Left lung (tissue), 10 donors: ENCODE measurements around the gene FRMD4A. TPM values are rescaled to one million over a fixed set of nuclear protein-coding genes. Genes with fewer than 3 reads are reported as not detected.
"Not testable (repeated sequence)": the region's sequence is repeated elsewhere in the genome, so short reads cannot be mapped to it uniquely, and the experiment has no call there.

Experiments
- ATAC-seq: fragments of 200-7000 bp; cut with Tn5 transposase; one replicate; pipeline ENCODE4 v1.9.1; 2020; ENCODE audit warnings: moderate library complexity
- DNase-seq, 4 donors: peaks; one replicate each; pipeline ENCODE4 v3.0.0-alpha.2; 2013 to 2020
- H3K27ac ChIP-seq, 2 donors: fragments of 200-600 bp; sonication (generic) in 1 of 2; one replicate each; pipeline versions ENCODE4 v1.5.0 to v1.8.0; 2020 to 2021
- H3K27me3 ChIP-seq, 2 donors: fragments of 200-600 bp; sonication (generic) in 1 of 2; one replicate each; pipeline versions ENCODE4 v1.5.0 to v1.8.0; 2020 to 2021
- H3K36me3 ChIP-seq, 2 donors: fragments of 200-600 bp; sonication (generic) in 1 of 2; one replicate each; pipeline versions ENCODE4 v1.5.0 to v1.8.0; 2020 to 2021
- H3K4me1 ChIP-seq, 2 donors: fragments of 200-600 bp; one replicate each; pipeline ENCODE4 v1.8.0; 2021
- H3K4me3 ChIP-seq, 2 donors: fragments of 200-600 bp; sonication (generic) in 1 of 2; one replicate each; pipeline versions ENCODE4 v1.5.0 to v1.8.0; 2020 to 2021; ENCODE audit warnings: mild to moderate bottlenecking in 1 of 2
- H3K9me3 ChIP-seq, 2 donors: fragments of 200-600 bp; sonication (generic) in 1 of 2; one replicate each; pipeline versions ENCODE4 v1.5.0 to v1.8.0; 2020 to 2021
- intact Hi-C, 2 donors: fragments of 100-400 bp; cut with DNase I; formaldehyde crosslinking; loops; one replicate each; pipeline versions ENCODE4 v1.11.2 to v1.14.2; 2022
- polyA plus RNA-seq, 6 donors: library from polyadenylated mRNA; unstranded; fragments of 120-200 nt; gene quantifications; one replicate each; pipeline ENCODE4 v1.2.1, GENCODE V29; 2013; ENCODE audit not compliant: insufficient read length in 6 of 6
- total RNA-seq, 2 donors: library from RNA; stranded (reverse); fragmentation: NEBNext Ultra II Directional; extraction: Animal tissue kit (Norgen Biotek cat#: 25700); gene quantifications; one replicate each; pipeline ENCODE4 v1.2.1, GENCODE V29; 2021
- TF ChIP-seq, protein P1 (sequence below), 2 donors: fragments of 200-600 bp; sonication (generic) in 1 of 2; IDR thresholded peaks; one replicate each; pipeline versions ENCODE4 v1.5.0 to v1.8.0; 2021; ENCODE audit warnings: antibody characterized with exemption in 2 of 2
- donor health status: DM: no; HTN: yes; CAD: no.
- donor health status: DM: no; HTN: no; CAD: no.

Gene FRMD4A
- total and polyA plus RNA-seq, 8 donors: 33.9 to 62.8 (median 57.0) TPM

DNA sequence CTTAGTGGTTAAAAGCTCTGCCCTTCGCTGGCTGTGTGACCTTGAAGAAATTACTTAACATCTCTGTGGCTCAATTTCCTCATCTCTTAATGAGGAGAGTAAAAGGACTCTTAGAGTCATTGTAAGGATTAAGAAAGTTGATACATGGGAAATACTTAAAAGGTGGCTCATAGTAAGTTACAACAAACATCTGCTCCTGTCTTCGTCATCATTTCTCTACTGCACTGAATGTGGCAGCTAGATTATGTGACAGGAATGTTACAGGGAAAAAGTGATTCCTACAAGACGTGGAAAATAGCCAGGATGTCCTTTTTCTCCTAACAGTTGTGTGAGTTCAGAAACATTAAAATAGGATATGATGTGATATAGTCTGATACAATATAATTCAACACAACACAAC is 184.7 kb downstream of the FRMD4A start:
- Histone ChIP-seq H3K36me3 (no peaks in the 10 kb centered on the region), H3K9me3 (no peaks in the 10 kb centered on the region), H3K4me3 (no peak overlapping the region), H3K4me1 (no peaks in the 10 kb centered on the region), H3K27ac (no peak overlapping the region), H3K27me3 (peaks cover 0 to 8% of the 10 kb centered on the region in 2 donors)
- intact Hi-C loops: no loop called here
- ATAC-seq: no peak
- no peak for DNase-seq
- TF ChIP-seq, protein P1, sequence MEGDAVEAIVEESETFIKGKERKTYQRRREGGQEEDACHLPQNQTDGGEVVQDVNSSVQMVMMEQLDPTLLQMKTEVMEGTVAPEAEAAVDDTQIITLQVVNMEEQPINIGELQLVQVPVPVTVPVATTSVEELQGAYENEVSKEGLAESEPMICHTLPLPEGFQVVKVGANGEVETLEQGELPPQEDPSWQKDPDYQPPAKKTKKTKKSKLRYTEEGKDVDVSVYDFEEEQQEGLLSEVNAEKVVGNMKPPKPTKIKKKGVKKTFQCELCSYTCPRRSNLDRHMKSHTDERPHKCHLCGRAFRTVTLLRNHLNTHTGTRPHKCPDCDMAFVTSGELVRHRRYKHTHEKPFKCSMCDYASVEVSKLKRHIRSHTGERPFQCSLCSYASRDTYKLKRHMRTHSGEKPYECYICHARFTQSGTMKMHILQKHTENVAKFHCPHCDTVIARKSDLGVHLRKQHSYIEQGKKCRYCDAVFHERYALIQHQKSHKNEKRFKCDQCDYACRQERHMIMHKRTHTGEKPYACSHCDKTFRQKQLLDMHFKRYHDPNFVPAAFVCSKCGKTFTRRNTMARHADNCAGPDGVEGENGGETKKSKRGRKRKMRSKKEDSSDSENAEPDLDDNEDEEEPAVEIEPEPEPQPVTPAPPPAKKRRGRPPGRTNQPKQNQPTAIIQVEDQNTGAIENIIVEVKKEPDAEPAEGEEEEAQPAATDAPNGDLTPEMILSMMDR (IDR thresholded peaks at IDR 0.05): no peak

DNA sequence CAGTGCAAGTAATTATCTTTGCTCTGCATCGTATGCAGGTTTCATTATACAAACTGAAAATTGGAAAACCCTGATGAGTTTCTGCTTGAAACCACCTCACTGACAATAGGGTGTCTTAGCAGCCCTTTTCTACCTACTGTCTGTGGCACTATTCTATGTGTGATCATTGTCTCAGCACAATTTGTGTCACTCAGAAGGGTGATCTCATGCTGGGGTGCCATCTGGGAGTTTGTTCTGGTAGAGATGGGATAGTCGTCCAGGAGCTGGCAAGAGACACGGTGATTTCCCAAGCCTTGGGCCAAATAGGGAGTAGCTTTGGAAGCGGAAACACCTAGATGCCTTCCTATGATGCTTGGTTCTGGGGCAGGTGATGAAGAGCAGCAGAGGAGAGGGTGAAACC is 186.3 kb downstream of the FRMD4A start:
- no peak overlapping the region for H3K4me3 ChIP-seq
- H3K27me3 ChIP-seq: peaks cover 0 to 8% of the 10 kb centered on the region in 2 donors
- H3K36me3 ChIP-seq: no peaks in the 10 kb centered on the region
- TF ChIP-seq, protein P1 (IDR thresholded peaks at IDR 0.05): no peak
- no peak overlapping the region for H3K27ac ChIP-seq
- no peak for ATAC-seq
- intact Hi-C loops: no loop called here
- DNase-seq: no peak
- H3K4me1 ChIP-seq: no peaks in the 10 kb centered on the region
- H3K9me3 ChIP-seq: no peaks in the 10 kb centered on the region

DNA sequence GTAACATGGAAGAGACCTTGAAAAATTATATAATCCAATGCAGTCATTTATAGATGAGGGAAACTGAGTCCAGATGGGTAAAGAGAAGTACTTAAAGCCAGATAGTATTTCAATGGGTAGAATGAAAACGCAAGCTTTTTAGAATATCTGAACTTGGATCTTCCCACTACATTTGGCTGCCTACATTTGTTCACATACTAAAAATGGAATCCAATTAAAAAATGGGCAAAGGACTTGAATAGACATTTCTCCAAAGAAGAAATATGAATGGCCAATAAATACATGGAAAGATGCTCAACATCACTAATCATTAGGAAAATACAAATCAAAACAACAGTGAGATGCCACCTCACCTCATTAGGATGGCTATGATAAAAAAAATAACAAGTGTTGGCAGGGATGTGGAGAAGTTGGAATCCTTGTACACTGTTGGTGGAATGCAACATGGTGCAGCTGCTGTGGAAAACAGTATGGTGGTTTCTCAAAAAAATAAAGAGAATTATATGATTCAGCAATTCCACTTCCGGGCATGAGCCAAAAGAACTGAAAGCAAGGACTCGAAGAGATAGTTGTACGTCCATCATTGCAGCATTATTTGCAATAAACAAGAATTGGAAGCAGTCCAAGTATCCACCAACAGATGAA is 188.0 kb downstream of the FRMD4A start:
- TF ChIP-seq, protein P1 (IDR thresholded peaks at IDR 0.05): no peak
- Histone ChIP-seq H3K27ac (no peak overlapping the region), H3K9me3 (no peaks in the 10 kb centered on the region), H3K27me3 (peaks cover 0 to 8% of the 10 kb centered on the region in 2 donors), H3K4me3 (no peak overlapping the region), H3K4me1 (no peaks in the 10 kb centered on the region), H3K36me3 (no peaks in the 10 kb centered on the region)
- ATAC-seq: no peak
- DNase-seq: no peak
- intact Hi-C loops: no loop called here

DNA sequence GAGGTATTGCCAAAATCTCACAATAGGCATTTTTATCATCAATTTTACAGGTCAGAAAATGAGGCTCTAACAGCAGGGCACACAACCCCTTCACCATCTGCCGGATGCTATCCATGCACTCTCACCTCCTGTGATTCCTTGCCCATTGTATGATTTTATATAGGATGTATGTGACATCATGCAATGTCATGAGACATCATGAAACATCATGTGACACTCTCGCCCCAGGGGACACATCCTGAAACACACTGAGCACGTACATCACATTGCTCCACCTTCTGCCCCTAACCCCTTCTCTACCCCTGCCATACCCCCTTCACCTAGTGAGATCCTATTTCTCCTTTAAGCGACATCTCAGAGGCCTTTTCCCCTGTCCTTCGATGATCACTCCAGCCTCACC is 189.4 kb downstream of the FRMD4A start:
- no peaks in the 10 kb centered on the region for H3K4me1 ChIP-seq
- H3K27ac ChIP-seq: no peak overlapping the region
- H3K9me3 ChIP-seq: no peaks in the 10 kb centered on the region
- H3K27me3 ChIP-seq: peaks cover 0 to 8% of the 10 kb centered on the region in 2 donors
- TF ChIP-seq, protein P1 (IDR thresholded peaks at IDR 0.05): no peak
- no peak overlapping the region for H3K4me3 ChIP-seq
- DNase-seq: no peak
- H3K36me3 ChIP-seq: no peaks in the 10 kb centered on the region
- intact Hi-C loops: no loop called here
- ATAC-seq: no peak

DNA sequence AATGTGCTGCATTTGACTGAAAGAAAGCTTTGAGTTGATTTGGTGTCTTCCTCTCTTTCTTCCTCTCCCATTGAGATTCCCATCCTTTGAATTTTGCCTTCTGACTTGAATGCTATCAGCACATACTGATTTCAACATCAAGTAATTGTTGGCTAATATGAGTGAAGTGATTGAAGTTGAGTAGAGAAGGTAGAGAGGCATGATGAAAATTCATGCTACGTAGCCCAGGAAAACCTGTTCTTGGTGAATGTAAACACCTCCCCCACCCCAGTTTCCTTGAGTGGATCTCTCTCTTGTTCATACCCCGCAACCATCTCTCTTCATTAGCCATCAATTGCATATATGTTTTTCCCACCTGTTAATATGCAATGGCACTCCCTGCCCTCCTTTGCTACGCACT is 193.3 kb downstream of the FRMD4A start:
- Histone ChIP-seq H3K27me3 (no peaks in the 10 kb centered on the region), H3K36me3 (no peaks in the 10 kb centered on the region), H3K9me3 (no peaks in the 10 kb centered on the region), H3K4me3 (no peak overlapping the region), H3K4me1 (no peaks in the 10 kb centered on the region), H3K27ac (no peak overlapping the region)
- ATAC-seq (no peak), DNase-seq (no peak)
- TF ChIP-seq, protein P1 (IDR thresholded peaks at IDR 0.05): no peak
- intact Hi-C loops: no loop called here

DNA sequence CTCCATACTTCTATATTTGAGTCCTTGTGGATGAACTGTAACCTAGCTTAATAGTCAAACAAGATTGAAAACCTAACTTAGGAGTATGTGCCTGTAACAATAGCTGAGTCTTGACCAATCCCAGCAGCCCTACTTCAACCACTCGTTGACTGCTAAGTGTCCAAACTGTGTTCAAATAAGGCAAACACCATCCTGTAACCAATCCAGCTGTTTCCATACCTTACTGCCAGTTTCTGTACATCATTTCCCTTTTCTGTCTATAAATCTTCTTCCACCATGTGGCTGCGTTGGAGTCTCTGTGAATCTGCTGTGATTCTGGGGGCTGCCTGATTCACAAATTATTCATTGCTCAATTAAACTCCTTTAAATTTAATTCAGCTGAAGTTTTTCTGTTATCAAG is 195.5 kb downstream of the FRMD4A start:
- DNase-seq, H3K27ac ChIP-seq, ATAC-seq, H3K36me3 ChIP-seq, H3K4me3 ChIP-seq, H3K9me3 ChIP-seq, intact Hi-C loops, H3K27me3 ChIP-seq, H3K4me1 ChIP-seq: not testable (repeated sequence)
